Measurements from ENCODE around the gene PLA2G4D. TPM values are rescaled to one million over a fixed set of nuclear protein-coding genes. Genes with fewer than 3 reads are reported as not detected.

Gene PLA2G4D
- total RNA-seq, 1 experiment from 2014 or later = 0.24 TPM

- TF ChIP-seq CBFB (CRISPR knock-in tag; IDR thresholded peaks at IDR 0.05; ENCODE audit: low read depth) (no peak), NR2C2 (CRISPR knock-in tag; IDR thresholded peaks at IDR 0.05) (no peak), ARID4B (CRISPR knock-in tag; IDR thresholded peaks at IDR 0.05; ENCODE audit: borderline replicate concordance) (no peak), MYBL2 (CRISPR knock-in tag; IDR thresholded peaks at IDR 0.05) (no peak)
These were observed 22.6 kb downstream of the PLA2G4D start (continued) for GRCh38 chr15:42071717-42072116.

- H3K36me3 Mint-ChIP-seq = no peaks in the 10 kb centered on the region
- H3K4me3 Mint-ChIP-seq = no peak overlapping the region
- no peaks in the 10 kb centered on the region for H3K9me3 Mint-ChIP-seq
- ATAC-seq = no peak
- no peaks in the 10 kb centered on the region for H3K27me3 Mint-ChIP-seq (ENCODE audit: low read depth)
- DNase-seq (ENCODE audit: low spot score) = no peak
- ChIA-PET CTCF (interaction anchor here (7.9 to 9.2 kb wide), 2 partner anchors 12 to 67 kb away, joined by 97 to 164 read pairs; no protein-coding TSS in a partner anchor), POLR2A (no interaction called here)
- TF ChIP-seq ELF4 (CRISPR knock-in tag; IDR thresholded peaks at IDR 0.05; ENCODE audit: low read depth) = no peak
- peaks cover 5% of the 10 kb centered on the region for H3K4me1 Mint-ChIP-seq
- no peak overlapping the region for H3K27ac Mint-ChIP-seq
These were observed 23.4 kb downstream of the PLA2G4D start for GRCh38 chr15:42070976-42071350.

GRCh38 chr15:42070279-42070975 lies 23.9 kb downstream of the PLA2G4D start:
- H3K4me1 Mint-ChIP-seq = peaks cover 5% of the 10 kb centered on the region
- no peaks in the 10 kb centered on the region for H3K36me3 Mint-ChIP-seq
- H3K9me3 Mint-ChIP-seq = no peaks in the 10 kb centered on the region
- no peak overlapping the region for H3K27ac Mint-ChIP-seq
- H3K27me3 Mint-ChIP-seq (ENCODE audit: low read depth) = no peaks in the 10 kb centered on the region; the same call in 1 of the 2 replicates
- ChIA-PET POLR2A (no interaction called here), CTCF (interaction anchor here (7.9 to 9.2 kb wide), 2 partner anchors 12 to 67 kb away, joined by 97 to 164 read pairs; no protein-coding TSS in a partner anchor)
- DNase-seq (ENCODE audit: low spot score) (no peak), ATAC-seq (no peak)
- H3K4me3 Mint-ChIP-seq = no peak overlapping the region
- TF ChIP-seq SMAD4 (CRISPR knock-in tag; IDR thresholded peaks at IDR 0.05) (no peak), CTCF (IDR thresholded peaks at IDR 0.05) (no peak), GABPB1 (CRISPR knock-in tag; IDR thresholded peaks at IDR 0.05) (no peak), ZBTB21 (CRISPR knock-in tag; IDR thresholded peaks at IDR 0.05; ENCODE audit: borderline replicate concordance) (no peak), GTF2I (CRISPR knock-in tag; conservative IDR thresholded peaks at IDR 0.05) (no peak), TCF7 (CRISPR knock-in tag; IDR thresholded peaks at IDR 0.05; ENCODE audit: low read depth) (no peak), SMAD3 (CRISPR knock-in tag; IDR thresholded peaks at IDR 0.05; ENCODE audit: borderline replicate concordance) (no peak), AR (CRISPR knock-in tag; IDR thresholded peaks at IDR 0.05) (no peak), RORB (CRISPR knock-in tag; IDR thresholded peaks at IDR 0.05) (no peak), MLX (CRISPR knock-in tag; IDR thresholded peaks at IDR 0.05) (no peak), PRDM15 (CRISPR knock-in tag; IDR thresholded peaks at IDR 0.05) (no peak)
